ENCODE data around the gene ZCCHC17.

GRCh38 chr1:31412732-31413404 is 116.0 kb downstream of the ZCCHC17 start, which contains the start of gene SERINC2:
- TF ChIP-seq TAF1 (IDR thresholded peaks at IDR 0.05; ENCODE audit: borderline replicate concordance, low read depth, low read length) (no peak), POLR2AphosphoS5 (IDR thresholded peaks at IDR 0.05; ENCODE audit: low read depth, low read length) (no peak), POLR2A (IDR thresholded peaks at IDR 0.05; ENCODE audit: low read depth, low read length) (no peak)
